A549 (cell line): ENCODE measurements around the gene IFNLR1. TPM values are rescaled to one million over a fixed set of nuclear protein-coding genes. Genes with fewer than 3 reads are reported as not detected.

Experiments
- ATAC-seq, 2 experiments: fragments of 200-7000 bp in 1 of 2; fragments of >200 bp in 1 of 2; cut with Nextera tagmentation in 1 of 2; cut with Tn5 transposase in 1 of 2; 3 replicates each; pipeline versions ENCODE4 v1.8.0 to v1.9.1; 2018 to 2020; ENCODE audit warnings: mild to moderate bottlenecking in 1 of 2, moderate library complexity in 1 of 2
- CTCF ChIA-PET: fragments of 300-600 bp; sonication (Branson Sonifier 250); formaldehyde crosslinking; extraction: SDS; loops from one replicate; lab custom pipeline; 2021; ENCODE audit warnings: antibody characterized with exemption, inconsistent platforms; lab: Yijun Ruan, JAX
- POLR2A ChIA-PET: fragments of 350-600 bp; formaldehyde crosslinking; extraction: SDS; loops from one replicate; lab custom pipeline; 2021; ENCODE audit warnings: antibody characterized with exemption, inconsistent platforms; lab: Yijun Ruan, JAX
- DNase-seq, 2 experiments: peaks; one replicate each; pipeline versions ENCODE4 v3.0.0 to v3.0.0-alpha.2; 2011 to 2016; ENCODE audit warnings: low read depth in 1 of 2, low spot score in 1 of 2
- FAIRE-seq: peaks from 2 replicates; lab custom pipeline; 2011; peaks lifted over from hg19 to GRCh38; lab: Jason Lieb, UNC
- H3K27ac ChIP-seq, 2 experiments: fragments of >200 bp; sonication (Bioruptor Twin); formaldehyde crosslinking; 3 replicates each; pipeline ENCODE4 v1.5.1; 2016 to 2017
- H3K4me1 ChIP-seq: fragments of >200 bp; sonication (Bioruptor Twin); formaldehyde crosslinking; 3 replicates; pipeline ENCODE4 v1.6.1; 2016
- H3K4me2 ChIP-seq: fragments of >200 bp; sonication (Bioruptor Twin); formaldehyde crosslinking; 3 replicates; pipeline ENCODE4 v1.6.1; 2016
- H3K4me3 ChIP-seq: fragments of >200 bp; sonication (Bioruptor Twin); formaldehyde crosslinking; 3 replicates; pipeline ENCODE4 v1.5.1; 2016
- H3K9me3 ChIP-seq: fragments of >200 bp; sonication (Bioruptor Twin); formaldehyde crosslinking; 3 replicates; pipeline ENCODE4 v1.6.1; 2016
- CBX8 ChIP-seq: fragments of 200-600 bp; sonication (generic); IDR thresholded peaks from 2 replicates; pipeline ENCODE4 v1.6.1; 2016
- EHF ChIP-seq: fragments of 250-450 bp; sonication (Bioruptor Pico); IDR thresholded peaks from 2 replicates; pipeline ENCODE4 v1.5.0; 2020; ENCODE audit warnings: mild to moderate bottlenecking
- EP300 ChIP-seq, 2 experiments: fragments of >200 bp; sonication (Bioruptor Twin); formaldehyde crosslinking; IDR thresholded peaks; 2 replicates in 1 of 2; 3 replicates in 1 of 2; pipeline ENCODE4 v1.6.1; 2016 to 2017
- FOSB ChIP-seq: fragments of 250-450 bp; sonication (Bioruptor Pico); IDR thresholded peaks from 2 replicates; pipeline ENCODE4 v1.5.0; 2020; ENCODE audit warnings: mild to moderate bottlenecking, moderate library complexity
- FOSL2 ChIP-seq, 2 experiments: fragments of 450-650 bp in 1 of 2; fragments of >200 bp in 1 of 2; sonication (Bioruptor Twin) in 1 of 2; formaldehyde crosslinking; IDR thresholded peaks; 2 replicates each; pipeline versions ENCODE4 v1.5.0 to v1.6.1; 2016 to 2020; ENCODE audit warnings: mild to moderate bottlenecking in 1 of 2, moderate library complexity in 1 of 2
- GATA3 ChIP-seq: IDR thresholded peaks from 2 replicates; pipeline ENCODE4 v1.6.1; 2012; ENCODE audit warnings: borderline replicate concordance
- HEYL ChIP-seq: fragments of 250-450 bp; sonication (Bioruptor Pico); IDR thresholded peaks from 2 replicates; pipeline ENCODE4 v1.8.0; 2021; ENCODE audit warnings: mild to moderate bottlenecking, moderate library complexity
- HOXA7 ChIP-seq: fragments of 250-450 bp; sonication (Bioruptor Pico); IDR thresholded peaks from 2 replicates; pipeline ENCODE4 v1.5.0; 2020; ENCODE audit warnings: mild to moderate bottlenecking, moderate library complexity
- JUN ChIP-seq, 2 experiments: fragments of >200 bp; sonication (Bioruptor Twin); formaldehyde crosslinking; IDR thresholded peaks; 2 replicates in 1 of 2; 3 replicates in 1 of 2; pipeline ENCODE4 v1.6.1; 2016 to 2017
- JUNB ChIP-seq: fragments of >200 bp; sonication (Bioruptor Twin); formaldehyde crosslinking; IDR thresholded peaks from 2 replicates; pipeline ENCODE4 v1.6.1; 2016
- MAZ ChIP-seq: fragments of 150-350 bp; IDR thresholded peaks from 2 replicates; pipeline ENCODE4 v1.6.1; 2014; ENCODE audit warnings: antibody characterized with exemption, low read depth, low read length, borderline replicate concordance
- MYC ChIP-seq: IDR thresholded peaks from 2 replicates; pipeline ENCODE4 v1.6.1; 2012; ENCODE audit warnings: mild to moderate bottlenecking, inconsistent platforms, low read length, improper control_type of control experiment, borderline replicate concordance
- RARB ChIP-seq: fragments of 250-450 bp; sonication (Bioruptor Pico); IDR thresholded peaks from 2 replicates; pipeline ENCODE4 v1.8.0; 2021; ENCODE audit warnings: mild to moderate bottlenecking, moderate library complexity
- RNF2 ChIP-seq: fragments of 200-600 bp; sonication (generic); IDR thresholded peaks from 2 replicates; pipeline ENCODE4 v1.6.1; 2016; ENCODE audit warnings: low read depth, mild to moderate bottlenecking, antibody characterized with exemption, moderate library complexity, borderline replicate concordance
- SREBF2 ChIP-seq: fragments of 450-650 bp; IDR thresholded peaks from 2 replicates; pipeline ENCODE4 v1.6.1; 2014; ENCODE audit warnings: mild to moderate bottlenecking, moderate library complexity
- TFCP2L1 ChIP-seq: fragments of 250-450 bp; sonication (Bioruptor Pico); IDR thresholded peaks from 2 replicates; pipeline ENCODE4 v1.5.0; 2021; ENCODE audit warnings: mild to moderate bottlenecking
- ZSCAN20 ChIP-seq: fragments of 250-450 bp; sonication (Bioruptor Pico); IDR thresholded peaks from 2 replicates; pipeline ENCODE4 v1.8.0; 2022; ENCODE audit warnings: mild to moderate bottlenecking, moderate library complexity
- WGBS: methylation state at CpG from one replicate; pipeline ENCODE4 v1.1.6; 2017; ENCODE audit errors: missing lambda C conversion rate; 5-methylcytosine and 5-hydroxymethylcytosine counted together
- polyA plus RNA-seq, 4 experiments: library from polyadenylated mRNA; depleted of rRNA in 3 of 4; stranded (reverse); fragments of >200 nt; fragmentation: RNase III in 1 of 4; extraction: RNeasy Plus Mini Kit Qiagen cat#74134 plus additional on column Dnase treatment in 1 of 4; gene quantifications; 2 replicates in 3 of 4; 3 replicates in 1 of 4; pipeline ENCODE4 v1.2.3, GENCODE V29; 2011 to 2017
- TF ChIP-seq, protein P1 (sequence below): fragments of >200 bp; sonication (Bioruptor Twin); formaldehyde crosslinking; IDR thresholded peaks from 3 replicates; pipeline ENCODE4 v1.6.1; 2016
- TF ChIP-seq, protein P2 (sequence below): fragments of 250-450 bp; sonication (Bioruptor Pico); IDR thresholded peaks from 2 replicates; pipeline ENCODE4 v1.5.0; 2020; ENCODE audit warnings: low read depth, mild to moderate bottlenecking, moderate library complexity
- TF ChIP-seq, protein P3 (sequence below): fragments of >200 bp; sonication (Bioruptor Twin); formaldehyde crosslinking; IDR thresholded peaks from 2 replicates; pipeline ENCODE4 v1.6.1; 2016

Gene IFNLR1
- polyA plus RNA-seq, 2 of the 4 experiments (the other 2 are of a cell fraction), result 0.84 to 1.3 TPM

DNA sequence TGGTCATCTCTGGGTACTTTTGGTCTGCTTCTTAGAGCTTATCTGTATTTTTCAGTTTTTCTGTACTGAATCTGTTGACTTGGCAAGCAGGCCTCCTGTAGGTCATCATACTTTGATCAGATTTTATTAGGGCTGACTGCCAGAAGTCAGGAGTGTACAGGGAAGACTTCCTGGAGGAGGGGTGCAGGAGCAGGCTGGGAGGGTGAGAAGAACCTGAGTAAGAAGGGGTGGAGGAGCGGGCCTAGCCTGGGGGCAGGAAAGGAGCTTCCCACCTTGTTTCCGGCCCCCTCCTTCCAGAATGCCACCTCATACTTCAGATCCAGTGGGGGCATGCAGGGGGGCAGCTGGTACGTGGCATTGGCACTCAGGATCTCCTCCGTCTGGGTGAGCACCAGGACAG, 25.8 kb downstream of the IFNLR1 start:
- H3K4me1 ChIP-seq, result no peaks in the 10 kb centered on the region
- FAIRE-seq, result no peak
- TF ChIP-seq, protein P1, sequence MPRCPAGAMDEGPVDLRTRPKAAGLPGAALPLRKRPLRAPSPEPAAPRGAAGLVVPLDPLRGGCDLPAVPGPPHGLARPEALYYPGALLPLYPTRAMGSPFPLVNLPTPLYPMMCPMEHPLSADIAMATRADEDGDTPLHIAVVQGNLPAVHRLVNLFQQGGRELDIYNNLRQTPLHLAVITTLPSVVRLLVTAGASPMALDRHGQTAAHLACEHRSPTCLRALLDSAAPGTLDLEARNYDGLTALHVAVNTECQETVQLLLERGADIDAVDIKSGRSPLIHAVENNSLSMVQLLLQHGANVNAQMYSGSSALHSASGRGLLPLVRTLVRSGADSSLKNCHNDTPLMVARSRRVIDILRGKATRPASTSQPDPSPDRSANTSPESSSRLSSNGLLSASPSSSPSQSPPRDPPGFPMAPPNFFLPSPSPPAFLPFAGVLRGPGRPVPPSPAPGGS, result no peak
- TF ChIP-seq, all 56 proteins: peak for 0
- H3K9me3 ChIP-seq, result no peaks in the 10 kb centered on the region
- WGBS, result 79% methylated on average over 4 of the region's 4 CpGs
- no peak overlapping the region for H3K4me3 ChIP-seq
- POLR2A ChIA-PET, result no interaction called here
- CTCF ChIA-PET, result interaction anchor here (1.2 to 1.7 kb wide), 3 partner anchors 11 to 230 kb away, joined by 3 to 9 read pairs (median 4); no protein-coding TSS in a partner anchor
- H3K27ac ChIP-seq, result no peak overlapping the region
- H3K4me2 ChIP-seq, result no peak overlapping the region
- ATAC-seq, result no peak
- no peak for DNase-seq

DNA sequence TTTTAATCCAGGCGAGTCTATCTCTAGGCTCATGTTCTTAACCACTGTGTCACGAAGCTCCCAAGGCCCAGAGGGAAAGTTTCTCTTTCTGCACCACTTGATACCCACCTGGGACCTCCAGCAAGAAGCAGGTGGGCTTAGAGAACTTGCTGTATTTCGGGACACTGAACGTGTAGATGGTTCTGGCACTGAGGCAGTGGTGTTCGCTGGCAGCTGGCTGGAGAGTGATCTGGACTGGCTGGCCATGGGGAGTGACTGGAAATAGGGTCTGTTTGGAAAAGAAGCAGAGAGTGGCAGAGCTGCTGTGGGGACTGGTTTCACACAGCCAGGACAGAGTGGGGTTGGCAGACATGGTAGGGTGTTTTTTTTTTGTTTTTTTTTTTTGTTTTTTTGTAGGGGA, 27.7 kb downstream of the IFNLR1 start:
- ATAC-seq (no peak), DNase-seq (no peak), FAIRE-seq (no peak)
- 74% methylated on average over 4 of the region's 5 CpGs for WGBS
- Histone ChIP-seq H3K4me2 (no peak overlapping the region), H3K9me3 (no peaks in the 10 kb centered on the region), H3K27ac (no peak overlapping the region), H3K4me1 (no peaks in the 10 kb centered on the region), H3K4me3 (no peak overlapping the region)
- POLR2A ChIA-PET, result no interaction called here
- TF ChIP-seq RARB (CRISPR knock-in tag) (no peak), GATA3 (no peak)
- CTCF ChIA-PET, result interaction anchor here (0.6 to 2.3 kb wide), 3 partner anchors 9 to 232 kb away, joined by 5 to 12 read pairs (median 11); no protein-coding TSS in a partner anchor

DNA sequence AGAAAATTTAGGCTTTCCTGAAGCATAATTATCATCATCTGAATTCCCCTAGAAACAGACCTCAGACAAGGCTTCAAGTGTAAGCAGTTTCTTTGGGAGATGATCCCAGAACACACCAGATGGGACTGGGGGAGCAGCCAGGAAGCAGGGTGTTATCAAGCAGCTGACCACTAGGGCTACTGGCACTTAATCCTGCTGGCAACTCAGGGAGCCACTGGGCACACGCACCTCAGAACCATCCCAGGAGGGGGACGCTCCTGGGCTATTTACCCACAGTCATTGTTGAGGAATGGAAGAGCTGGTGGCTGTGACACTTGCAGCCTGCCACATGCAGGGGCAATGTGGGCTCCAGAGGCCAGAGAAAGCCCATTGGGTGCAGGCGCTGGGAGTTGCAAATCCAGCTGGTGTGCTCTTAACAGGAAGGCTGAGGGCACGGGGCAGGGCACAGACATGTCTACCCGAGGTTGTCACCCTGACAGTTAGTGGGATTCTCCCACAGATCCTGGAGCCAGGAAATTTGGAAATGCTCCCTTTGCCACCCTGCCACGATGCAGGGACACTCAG, 29.1 kb downstream of the IFNLR1 start:
- H3K9me3 ChIP-seq, result no peaks in the 10 kb centered on the region
- DNase-seq, result peak; percentile 28 to 37
- H3K27ac ChIP-seq, result no peak overlapping the region
- no peak overlapping the region for H3K4me2 ChIP-seq
- TF ChIP-seq EHF (CRISPR knock-in tag) (no peak), MYC (no peak), JUN (IDR thresholded peaks at IDR 0.05) (no peak), JUNB (no peak), HEYL (CRISPR knock-in tag) (no peak), EP300 (IDR thresholded peaks at IDR 0.05) (no peak), CBX8 (no peak), FOSB (CRISPR knock-in tag) (no peak), TFCP2L1 (CRISPR knock-in tag) (no peak), MAZ (no peak), RNF2 (no peak), HOXA7 (no peak), FOSL2 (IDR thresholded peaks at IDR 0.05) (no peak), FOSL2 (CRISPR knock-in tag; IDR thresholded peaks at IDR 0.05) (no peak), SREBF2 (no peak), ZSCAN20 (CRISPR knock-in tag) (no peak)
- TF ChIP-seq, protein P2, sequence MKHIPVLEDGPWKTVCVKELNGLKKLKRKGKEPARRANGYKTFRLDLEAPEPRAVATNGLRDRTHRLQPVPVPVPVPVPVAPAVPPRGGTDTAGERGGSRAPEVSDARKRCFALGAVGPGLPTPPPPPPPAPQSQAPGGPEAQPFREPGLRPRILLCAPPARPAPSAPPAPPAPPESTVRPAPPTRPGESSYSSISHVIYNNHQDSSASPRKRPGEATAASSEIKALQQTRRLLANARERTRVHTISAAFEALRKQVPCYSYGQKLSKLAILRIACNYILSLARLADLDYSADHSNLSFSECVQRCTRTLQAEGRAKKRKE (CRISPR knock-in tag), result no peak
- TF ChIP-seq, protein P1, result no peak
- TF ChIP-seq, protein P3, sequence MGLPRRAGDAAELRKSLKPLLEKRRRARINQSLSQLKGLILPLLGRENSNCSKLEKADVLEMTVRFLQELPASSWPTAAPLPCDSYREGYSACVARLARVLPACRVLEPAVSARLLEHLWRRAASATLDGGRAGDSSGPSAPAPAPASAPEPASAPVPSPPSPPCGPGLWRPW, result no peak
- TF ChIP-seq, all 56 proteins: peak for 0
- H3K4me3 ChIP-seq, result no peak overlapping the region
- H3K4me1 ChIP-seq, result no peaks in the 10 kb centered on the region
- no peak for FAIRE-seq
- POLR2A ChIA-PET, result no interaction called here
- ATAC-seq, result peak; percentile 85 to 92
- 49% methylated on average over 5 of the region's 6 CpGs for WGBS
- CTCF ChIA-PET, result interaction anchor here (0.5 to 2.3 kb wide), 7 partner anchors 8 to 233 kb away, joined by 3 to 12 read pairs (median 4); no protein-coding TSS in a partner anchor
